Fibroblast of pulmonary artery (primary cell): Measurements from ENCODE around the gene MFAP2.
"Not testable (repeated sequence)": the region's sequence is repeated elsewhere in the genome, so short reads cannot be mapped to it uniquely, and the experiment has no call there.

Experiments used
- DNase-seq: peaks from one replicate; pipeline ENCODE4 v3.0.0-alpha.2; 2010; ENCODE audit warnings: low read depth
- H3K4me3 ChIP-seq: replicated peaks from 2 replicates; pipeline ENCODE4 v1.5.1; 2011; ENCODE audit warnings: low read depth, mild to moderate bottlenecking, control low read depth, low read length, moderate library complexity
- TF ChIP-seq, protein P1 (sequence below): IDR thresholded peaks from 2 replicates; pipeline ENCODE4 v1.5.1; 2011; ENCODE audit warnings: mild to moderate bottlenecking, control low read depth, low read length, inconsistent platforms; ENCODE audit errors: missing control alignments

The MFAP2 gene

GRCh38 chr1:16938351-16939321, 41.8 kb downstream of the MFAP2 start:
- H3K4me3 ChIP-seq: no peak overlapping the region
- DNase-seq: no peak
- TF ChIP-seq, protein P1, sequence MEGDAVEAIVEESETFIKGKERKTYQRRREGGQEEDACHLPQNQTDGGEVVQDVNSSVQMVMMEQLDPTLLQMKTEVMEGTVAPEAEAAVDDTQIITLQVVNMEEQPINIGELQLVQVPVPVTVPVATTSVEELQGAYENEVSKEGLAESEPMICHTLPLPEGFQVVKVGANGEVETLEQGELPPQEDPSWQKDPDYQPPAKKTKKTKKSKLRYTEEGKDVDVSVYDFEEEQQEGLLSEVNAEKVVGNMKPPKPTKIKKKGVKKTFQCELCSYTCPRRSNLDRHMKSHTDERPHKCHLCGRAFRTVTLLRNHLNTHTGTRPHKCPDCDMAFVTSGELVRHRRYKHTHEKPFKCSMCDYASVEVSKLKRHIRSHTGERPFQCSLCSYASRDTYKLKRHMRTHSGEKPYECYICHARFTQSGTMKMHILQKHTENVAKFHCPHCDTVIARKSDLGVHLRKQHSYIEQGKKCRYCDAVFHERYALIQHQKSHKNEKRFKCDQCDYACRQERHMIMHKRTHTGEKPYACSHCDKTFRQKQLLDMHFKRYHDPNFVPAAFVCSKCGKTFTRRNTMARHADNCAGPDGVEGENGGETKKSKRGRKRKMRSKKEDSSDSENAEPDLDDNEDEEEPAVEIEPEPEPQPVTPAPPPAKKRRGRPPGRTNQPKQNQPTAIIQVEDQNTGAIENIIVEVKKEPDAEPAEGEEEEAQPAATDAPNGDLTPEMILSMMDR: no peak

GRCh38 chr1:16936580-16936979, 43.8 kb downstream of the MFAP2 start:
- H3K4me3 ChIP-seq, DNase-seq: not testable (repeated sequence)

- DNase-seq: not testable (repeated sequence)
Measured at GRCh38 chr1:16933945-16934344, 46.5 kb downstream of the MFAP2 start.

DNA sequence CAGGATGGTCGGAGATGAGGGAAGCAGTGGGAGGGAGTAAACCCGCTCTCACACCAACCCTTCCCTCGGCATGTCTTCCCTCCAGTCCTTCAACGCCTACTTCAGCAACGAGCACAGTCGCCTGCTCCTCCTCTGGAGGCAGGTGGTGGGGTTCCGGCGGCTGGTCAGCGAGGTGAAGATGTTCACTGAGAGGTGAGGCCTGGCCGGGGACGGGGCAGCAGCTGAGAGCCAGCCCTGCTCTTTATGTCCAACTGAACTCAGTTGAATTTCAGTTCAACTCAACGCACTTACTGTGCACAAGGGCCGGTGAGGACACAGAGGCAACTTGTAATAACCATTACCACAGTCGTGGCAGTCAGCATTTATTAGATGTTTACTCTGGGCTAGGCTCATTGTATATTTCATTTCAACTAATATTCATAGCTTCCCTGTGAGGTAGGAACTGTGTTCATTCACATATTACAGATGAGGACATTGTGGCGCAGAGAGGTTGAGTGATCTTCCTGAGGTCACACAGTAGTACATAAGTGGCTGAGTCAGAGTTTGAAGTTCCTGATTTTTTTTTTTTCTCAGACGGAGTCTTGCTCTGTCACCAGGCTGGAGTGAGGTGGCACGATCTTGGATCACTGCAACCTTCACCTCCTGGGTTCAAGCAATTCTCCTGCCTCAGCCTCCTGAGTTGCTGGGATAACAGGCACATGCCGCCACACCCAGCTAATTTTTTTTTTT, 49.0 kb downstream of the MFAP2 start:
- not testable (repeated sequence) for DNase-seq, H3K4me3 ChIP-seq

More at GRCh38 chr1:16933945-16934344, 46.5 kb downstream of the MFAP2 start:
- not testable (repeated sequence) for H3K4me3 ChIP-seq

- not testable (repeated sequence) for DNase-seq, H3K4me3 ChIP-seq
Measured at GRCh38 chr1:16929146-16930041, 51.0 kb downstream of the MFAP2 start.

- no peak overlapping the region for H3K4me3 ChIP-seq
- TF ChIP-seq, protein P1: no peak
- no peak for DNase-seq
Measured at GRCh38 chr1:16927711-16928485, 52.5 kb downstream of the MFAP2 start.

DNA sequence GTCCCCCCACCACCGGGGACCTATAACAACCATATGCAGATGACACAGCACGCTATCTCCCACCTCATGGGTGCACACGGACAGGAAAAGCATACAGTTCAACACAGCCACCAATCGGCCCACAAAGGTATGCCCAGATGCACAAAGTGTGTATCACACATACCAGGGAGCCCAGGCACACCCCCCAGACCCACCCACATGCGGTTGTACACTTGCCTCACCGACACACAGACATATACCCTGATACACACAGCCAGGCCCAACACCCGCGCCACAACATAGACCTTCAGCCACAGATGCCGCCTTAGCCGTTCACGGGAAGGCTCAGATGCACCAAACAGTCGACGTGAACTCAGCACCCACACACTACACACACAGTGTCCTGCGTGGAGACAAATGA, 53.2 kb downstream of the MFAP2 start:
- no peak for DNase-seq
- TF ChIP-seq, protein P1: no peak
- no peak overlapping the region for H3K4me3 ChIP-seq

DNA sequence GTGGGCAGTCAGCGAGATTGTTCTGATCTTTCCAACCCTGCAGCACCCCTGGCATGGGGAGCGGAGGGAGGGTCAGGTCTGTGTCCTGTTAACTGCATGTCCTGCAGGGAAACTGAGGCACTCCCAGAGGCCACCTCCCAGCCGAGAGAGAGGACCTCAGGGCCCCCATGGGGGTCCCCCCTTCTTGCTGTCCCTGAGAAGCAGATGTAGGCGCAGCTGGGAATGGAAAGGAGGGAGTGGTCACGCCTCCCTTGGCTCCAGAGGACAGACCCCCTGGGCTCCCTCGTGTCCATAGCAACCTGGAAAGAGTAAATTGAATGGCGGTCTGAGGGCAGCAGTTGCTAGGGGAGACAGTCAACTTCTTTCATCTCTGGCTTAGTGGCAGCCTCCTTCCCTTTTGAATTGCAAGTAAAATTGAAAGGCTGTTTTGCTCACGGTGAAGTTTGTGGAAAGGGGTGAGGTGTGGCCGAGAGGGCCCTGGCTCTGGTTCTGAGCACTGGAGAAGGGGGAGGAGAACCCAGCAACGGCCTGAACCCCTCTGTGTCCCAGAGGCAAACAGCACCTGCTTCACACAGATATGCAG, 53.8 kb downstream of the MFAP2 start:
- no peak for DNase-seq
- no peak overlapping the region for H3K4me3 ChIP-seq
- TF ChIP-seq, protein P1: no peak
